GM19397 (cell line): Measurements from ENCODE around the gene SMURF2.

Experiments used
- ATAC-seq: cut with Tn5 transposase; IDR thresholded peaks from one replicate; pipeline ENCODE4 v1.9.1; 2021; ENCODE audit warnings: mild to moderate bottlenecking, moderate library complexity; ENCODE audit not compliant: unreplicated experiment

The SMURF2 gene

GRCh38 chr17:64505340-64506200 lies 156.5 kb downstream of the SMURF2 start:
- ATAC-seq: peak; percentile 9

- no peak for ATAC-seq
Observed at GRCh38 chr17:64504769-64505339, 157.3 kb downstream of the SMURF2 start.

- no peak for ATAC-seq
Observed at GRCh38 chr17:64503821-64504768, 158.0 kb downstream of the SMURF2 start.

- no peak for ATAC-seq
Observed at GRCh38 chr17:64503341-64503740, 158.8 kb downstream of the SMURF2 start.

DNA sequence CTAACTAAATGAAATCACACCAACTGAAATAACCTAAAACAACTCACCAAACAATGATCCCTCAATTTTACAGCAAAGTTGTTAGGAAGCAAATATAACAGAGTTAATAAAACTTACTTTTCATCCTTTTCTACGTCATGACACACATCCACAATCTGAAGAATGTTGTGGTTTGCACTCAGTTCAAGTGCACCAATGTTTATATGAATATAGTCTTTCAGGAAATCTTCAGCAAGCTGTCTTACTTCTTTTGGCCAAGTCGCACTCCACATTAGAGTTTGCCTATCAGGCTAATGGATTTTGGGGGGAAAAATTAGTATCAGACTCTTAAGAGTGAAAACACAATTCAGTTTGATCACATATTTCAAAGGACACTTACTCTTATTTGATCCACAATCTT lies 159.3 kb downstream of the SMURF2 start:
- no peak for ATAC-seq

DNA sequence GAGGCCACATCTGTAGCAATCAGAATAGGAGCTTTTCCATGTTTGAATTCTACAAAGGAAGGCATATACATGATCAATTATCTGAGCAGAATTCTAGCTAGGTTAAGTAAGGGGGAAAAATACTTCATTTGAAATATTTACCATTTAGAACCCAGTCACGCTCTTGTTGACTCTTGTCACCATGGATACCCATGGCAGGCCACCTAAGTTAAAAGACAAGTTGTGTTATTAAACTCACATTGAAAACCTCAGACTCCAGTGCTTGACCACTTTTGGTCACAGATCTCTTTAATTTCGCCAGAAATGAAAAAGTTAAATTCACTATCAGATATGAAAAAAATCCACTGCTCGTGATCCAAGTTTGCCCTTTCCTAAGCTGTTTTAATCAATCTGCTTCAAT lies 160.1 kb downstream of the SMURF2 start:
- no peak for ATAC-seq

DNA sequence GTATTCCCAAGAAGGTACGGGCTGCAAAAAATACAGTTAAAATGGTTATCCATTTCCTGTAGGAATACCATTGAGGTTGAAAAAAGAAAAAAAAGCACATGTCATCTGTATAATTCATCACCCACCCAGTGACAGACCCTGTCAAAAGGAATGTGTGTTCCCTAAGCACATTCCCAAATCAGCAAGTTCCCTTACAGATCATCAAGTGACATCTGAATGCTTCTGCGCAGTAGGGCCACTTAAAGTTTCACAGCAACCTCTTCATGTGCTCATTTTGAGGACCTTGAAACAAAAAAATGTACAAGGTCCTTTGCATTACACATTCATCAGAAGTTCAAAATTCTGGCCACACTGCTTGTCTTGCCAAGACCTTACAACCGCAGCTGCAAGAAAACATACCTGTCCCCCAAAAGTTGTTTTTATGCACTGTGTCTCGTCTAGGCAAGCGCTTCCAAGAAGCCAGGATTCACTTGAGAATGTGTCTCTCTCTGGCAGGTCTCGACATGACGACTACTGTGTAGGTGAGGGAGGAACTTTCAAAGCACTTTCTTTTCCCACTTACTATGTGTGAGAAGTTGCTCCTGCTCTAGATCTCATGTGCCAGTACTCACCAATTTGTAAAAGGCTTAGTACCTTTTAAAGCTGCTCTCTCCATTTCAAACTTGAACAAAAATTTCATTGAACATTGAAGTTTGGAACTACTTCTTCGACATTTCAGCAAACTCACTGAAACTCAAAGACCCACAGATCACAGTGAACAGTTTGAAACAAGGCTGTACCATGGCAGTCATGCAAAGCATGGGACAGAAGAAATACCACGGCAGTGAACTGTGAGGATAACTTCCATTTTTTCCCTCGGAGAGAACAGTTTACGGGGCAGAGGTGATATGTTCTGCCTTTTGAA lies 161.0 kb downstream of the SMURF2 start:
- no peak for ATAC-seq

GRCh38 chr17:64500487-64500859 lies 161.6 kb downstream of the SMURF2 start:
- no peak for ATAC-seq

- ATAC-seq: no peak
Observed at GRCh38 chr17:64499805-64500486, 162.2 kb downstream of the SMURF2 start.

DNA sequence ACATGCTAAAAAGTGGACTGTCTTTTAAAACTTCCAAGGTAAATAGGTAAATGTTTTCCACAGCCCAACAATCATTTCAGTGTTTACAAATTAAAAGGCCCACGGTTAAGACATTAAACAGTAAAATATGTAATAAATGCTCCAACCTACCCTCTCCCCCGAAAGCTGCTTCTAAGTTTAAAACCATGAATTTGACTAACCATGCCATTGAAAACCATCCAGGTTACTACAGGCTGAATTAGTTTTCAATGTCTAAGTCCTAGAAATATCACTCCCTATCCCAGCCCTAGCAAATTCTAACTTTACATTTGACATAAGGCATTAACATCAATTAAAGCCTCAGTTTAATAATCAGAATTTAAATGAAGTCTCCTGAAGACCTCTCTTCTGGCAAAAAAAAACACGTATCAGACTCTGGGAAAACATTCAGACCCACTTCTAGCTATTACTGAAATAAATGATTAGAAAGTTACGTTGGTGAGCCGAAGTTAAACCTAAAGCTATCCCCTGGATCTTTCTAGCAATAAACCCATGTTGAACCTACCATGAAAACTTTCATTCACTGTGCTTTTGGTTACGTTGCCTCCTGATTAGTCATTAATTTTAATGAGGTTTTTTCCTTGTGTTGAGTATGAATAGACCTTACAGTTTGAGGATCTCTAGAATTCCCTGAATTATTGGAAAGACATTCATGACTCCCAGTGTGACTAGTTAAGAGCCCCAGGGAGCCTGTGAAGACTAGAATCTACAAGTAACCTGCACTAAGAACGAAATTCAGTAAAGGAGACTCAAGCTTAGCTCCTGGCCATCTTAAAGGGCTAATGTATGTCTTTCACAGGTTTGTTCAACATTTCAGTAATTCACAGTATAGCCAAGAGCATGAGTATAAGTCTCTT lies 163.6 kb downstream of the SMURF2 start:
- ATAC-seq: no peak

GRCh38 chr17:64497565-64498035 lies 164.5 kb downstream of the SMURF2 start:
- no peak for ATAC-seq

GRCh38 chr17:64496786-64497564 lies 165.1 kb downstream of the SMURF2 start, which contains the start of gene POLG2:
POLG2 (minus strand) TSS chr17:64497054; CDS start chr17:64496968, 86 bp downstream.
- ATAC-seq: peak; percentile 89

GRCh38 chr17:64496348-64496785 lies 165.7 kb downstream of the SMURF2 start:
- ATAC-seq: no peak
